ENCODE data around the gene SCGB1C2.
"Not testable (repeated sequence)": the region's sequence is repeated elsewhere in the genome, so short reads cannot be mapped to it uniquely, and the experiment has no call there.

The SCGB1C2 gene

DNA sequence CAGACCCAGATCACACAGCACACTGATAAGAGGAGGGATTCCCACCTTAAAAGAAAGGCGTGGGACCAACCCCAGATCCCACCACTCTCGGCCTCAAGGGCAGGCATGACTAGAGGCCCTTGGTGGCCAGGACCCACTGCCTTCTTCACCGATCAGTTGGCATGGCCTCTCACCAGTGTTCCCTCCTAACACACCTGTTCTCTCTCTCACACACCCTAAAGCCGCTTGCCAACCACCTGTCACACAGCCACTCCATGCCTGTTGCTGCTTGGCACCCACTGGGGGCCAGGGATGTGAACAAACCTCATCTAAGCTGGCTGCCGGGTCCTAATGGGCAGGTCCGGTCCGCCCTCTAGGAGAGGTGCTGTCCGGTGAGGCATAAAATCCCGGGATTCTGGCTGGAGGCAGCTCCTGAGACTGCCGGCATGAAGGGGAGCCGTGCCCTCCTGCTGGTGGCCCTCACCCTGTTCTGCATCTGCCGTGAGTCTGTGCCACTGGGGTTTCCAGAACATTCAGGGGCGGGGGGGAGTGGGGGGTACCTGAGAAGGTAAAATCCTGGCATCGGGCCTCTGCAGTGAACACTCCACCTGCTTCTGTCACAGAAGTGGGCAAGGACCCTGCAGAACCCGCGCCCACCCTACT, at the start of gene SCGB1C2:
TSS of gene SCGB1C2 (plus strand) at position 404 of the 642 bp plus-strand sequence. CDS start at position 426, 22 bp downstream.
- not testable (repeated sequence) for DNase-seq

GRCh38 chr17:113111-113510, 24.3 kb upstream of the SCGB1C2 start:
- DNase-seq: not testable (repeated sequence)

DNA sequence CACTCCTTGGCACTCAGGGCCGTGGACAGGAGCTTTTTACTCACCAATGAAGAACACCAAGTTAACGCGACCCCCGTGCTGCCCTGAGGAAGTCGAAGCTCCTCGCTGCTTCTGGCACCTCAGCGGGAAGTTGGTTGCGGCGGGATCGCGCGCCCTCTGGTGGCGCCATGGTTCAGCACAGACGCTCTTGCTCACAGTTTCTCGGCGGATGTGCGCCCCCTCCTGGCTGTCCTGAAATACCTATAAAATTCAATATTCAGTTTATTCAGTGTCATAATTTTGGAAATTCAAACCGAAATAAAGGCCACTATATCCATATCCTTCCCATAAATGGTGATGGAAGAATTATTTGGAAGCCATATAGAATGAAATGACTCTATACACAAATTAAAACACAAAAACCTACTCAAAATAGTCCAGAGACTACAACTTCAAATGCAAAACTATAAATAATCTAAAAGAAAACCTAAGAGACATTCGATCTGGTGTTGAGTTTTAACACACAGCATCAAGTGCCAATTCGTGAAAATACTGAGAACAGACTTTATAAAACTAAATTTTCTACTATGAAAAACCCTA, 18.9 kb upstream of the SCGB1C2 start:
- DNase-seq: not testable (repeated sequence)

DNA sequence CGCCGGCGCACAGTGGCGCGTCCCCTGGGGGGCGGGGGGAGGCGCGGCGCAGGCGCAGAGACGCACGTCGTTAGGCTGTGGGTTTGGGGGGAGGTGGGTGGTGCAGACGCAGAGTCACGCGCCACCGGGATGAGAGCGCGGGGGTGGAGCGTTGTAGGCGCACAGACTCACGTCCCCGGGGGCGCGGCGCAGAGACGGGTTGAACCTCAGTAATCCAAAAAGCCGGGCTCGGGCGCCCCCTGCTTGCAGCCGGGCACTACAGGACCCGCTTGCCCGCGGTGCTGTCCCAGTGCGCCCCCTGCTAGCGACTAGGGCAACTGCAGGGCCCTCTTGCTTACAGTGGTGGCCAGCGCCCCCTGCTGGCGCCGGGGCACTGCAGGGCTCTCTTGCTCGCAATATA, 3.4 kb upstream of the SCGB1C2 start:
- DNase-seq: not testable (repeated sequence)

DNA sequence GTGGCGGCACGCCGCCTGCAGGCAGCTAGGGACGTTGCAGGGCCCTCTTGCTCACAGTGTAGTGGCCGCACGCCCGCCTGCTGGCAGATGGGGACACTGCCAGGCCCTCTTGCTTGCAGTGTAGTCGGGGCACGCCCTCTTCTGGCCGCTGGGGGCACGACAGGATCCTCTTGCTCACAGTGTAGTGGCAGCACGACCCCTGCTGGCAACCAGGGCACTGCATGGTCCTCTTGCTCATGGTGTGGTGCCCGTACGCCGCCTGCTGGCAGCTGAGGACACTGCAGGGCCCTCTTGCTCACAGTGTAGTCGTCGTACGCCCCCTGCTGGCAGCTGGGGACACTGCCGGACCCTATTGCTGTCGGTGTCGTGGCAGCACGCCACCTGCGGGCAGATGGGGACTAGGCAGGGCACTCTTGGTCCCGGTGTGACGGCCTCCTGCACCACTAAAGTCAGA, 3.0 kb upstream of the SCGB1C2 start:
- DNase-seq: not testable (repeated sequence)

GRCh38 chr17:135022-135421, 2.3 kb upstream of the SCGB1C2 start:
- not testable (repeated sequence) for DNase-seq

DNA sequence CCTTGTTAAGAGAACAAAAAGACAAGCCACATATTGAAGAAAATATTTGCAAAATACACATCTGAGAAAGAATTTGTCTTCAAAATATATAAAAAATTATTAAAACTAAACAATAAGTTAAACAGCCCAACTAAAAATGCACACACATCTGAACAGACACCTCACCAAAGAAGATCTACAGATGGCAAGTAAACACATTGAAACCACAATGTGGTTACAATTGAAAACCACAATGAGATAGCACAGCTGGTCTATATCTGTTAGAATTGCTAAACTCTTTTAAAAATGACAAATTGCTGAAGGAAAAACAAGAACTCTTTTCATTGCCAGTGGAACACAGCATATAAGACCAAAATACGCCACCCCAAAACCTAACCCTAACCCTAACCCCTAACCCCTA, 1.5 kb upstream of the SCGB1C2 start:
- not testable (repeated sequence) for DNase-seq

DNA sequence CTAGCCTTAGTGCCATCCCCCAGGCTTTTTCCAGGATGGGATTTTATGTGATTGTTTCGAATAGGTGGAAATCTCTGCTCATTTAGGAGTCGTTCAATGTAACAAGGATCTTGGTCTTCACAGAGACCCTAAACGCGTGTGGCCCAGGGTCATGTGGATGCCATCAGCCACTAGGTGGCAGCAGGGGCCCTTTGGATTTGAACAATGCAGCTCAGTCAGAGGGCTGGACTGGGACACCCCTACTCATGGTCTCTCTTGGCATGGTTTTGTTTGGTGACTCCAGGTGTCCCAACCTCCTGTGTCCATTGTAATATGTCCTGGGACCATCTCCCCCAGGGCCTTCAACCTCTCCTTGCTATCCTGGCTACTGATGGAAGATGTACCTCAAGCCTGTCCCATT, 838 bp upstream of the SCGB1C2 start:
- DNase-seq: not testable (repeated sequence)

GRCh38 chr17:139401-140205, 2.2 kb downstream of the SCGB1C2 start:
- not testable (repeated sequence) for DNase-seq

GRCh38 chr17:142102-142661, 4.8 kb downstream of the SCGB1C2 start:
- DNase-seq: no peak

DNA sequence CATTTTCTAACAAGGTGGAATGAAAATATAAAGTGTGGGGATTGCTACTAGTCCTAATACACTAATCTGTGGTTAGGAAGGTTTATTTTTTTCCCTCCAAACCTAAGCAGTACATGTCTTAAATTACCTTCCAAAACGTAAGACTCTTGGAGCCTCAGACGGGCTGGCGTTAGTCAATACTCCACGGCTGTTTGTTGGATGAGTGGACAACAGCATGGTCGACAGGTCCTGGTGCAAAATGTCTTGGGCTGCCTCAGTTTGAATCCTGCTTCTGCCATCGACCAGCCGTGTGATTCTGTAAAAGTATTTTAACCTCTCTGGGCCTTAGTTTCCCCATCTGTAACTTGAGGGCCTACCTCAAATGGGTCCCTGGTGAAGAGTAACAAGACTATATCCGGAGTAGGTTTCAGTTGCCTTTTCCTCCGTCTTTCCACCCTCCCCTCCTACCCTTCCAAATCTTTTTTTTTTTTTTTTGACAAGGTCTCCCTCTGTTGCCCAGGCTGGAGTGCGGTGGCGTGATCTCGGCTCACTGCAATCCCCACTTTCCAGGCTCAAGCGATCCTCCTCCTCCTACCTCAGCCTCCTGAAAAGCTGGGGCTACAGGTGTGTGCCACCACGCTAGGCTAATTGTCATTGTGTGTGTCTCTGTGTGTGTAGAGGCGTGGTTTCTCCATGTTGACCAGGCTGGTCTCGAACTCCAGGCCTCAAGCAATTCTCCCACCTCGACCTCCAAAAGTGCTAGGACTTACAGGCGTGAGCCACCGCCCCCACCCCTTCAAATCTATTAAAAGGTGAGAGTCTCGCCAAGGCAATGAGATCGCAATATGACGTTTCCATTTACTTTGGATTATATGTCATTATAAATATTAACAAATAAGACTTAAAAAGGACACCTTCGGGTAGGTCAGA, 5.8 kb downstream of the SCGB1C2 start:
- DNase-seq: no peak

GRCh38 chr17:143785-144281, 6.5 kb downstream of the SCGB1C2 start:
- peak; percentile 80 for DNase-seq

DNA sequence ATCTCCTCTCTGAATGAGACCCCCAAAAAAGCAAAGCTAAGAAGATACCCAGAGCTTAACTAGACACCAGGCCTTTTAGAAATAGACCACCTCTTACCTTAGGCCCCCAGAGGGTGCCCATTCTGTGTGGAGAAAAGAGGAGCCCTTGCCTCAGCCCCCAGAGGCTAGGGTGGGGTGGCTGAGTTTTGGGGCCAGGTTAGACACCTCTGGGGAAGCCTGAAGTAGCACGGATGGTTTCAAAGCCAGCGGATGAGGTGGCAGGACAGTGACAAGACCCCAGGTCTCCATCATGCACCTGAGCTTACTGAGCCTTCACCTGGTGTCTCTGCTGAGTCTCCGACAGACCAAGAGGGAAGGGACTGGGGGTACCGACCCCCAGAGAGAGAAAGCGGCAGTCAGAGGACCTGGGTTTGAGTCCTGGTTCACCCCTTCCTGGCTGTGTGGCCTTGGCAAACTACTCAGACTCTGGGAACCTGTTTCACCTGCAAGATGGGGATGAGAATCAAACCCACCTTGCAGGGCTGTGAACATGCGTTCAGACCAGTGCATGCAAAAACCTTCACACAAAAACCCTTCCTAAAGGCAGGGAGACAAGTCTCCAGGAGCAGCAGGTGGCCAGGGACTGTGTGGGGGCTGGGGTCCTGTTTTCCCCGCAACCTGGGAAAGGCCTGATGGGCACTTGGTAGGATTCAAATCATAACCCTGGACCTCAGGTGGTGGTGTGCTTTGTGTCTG, 7.7 kb downstream of the SCGB1C2 start:
- DNase-seq: no peak

DNA sequence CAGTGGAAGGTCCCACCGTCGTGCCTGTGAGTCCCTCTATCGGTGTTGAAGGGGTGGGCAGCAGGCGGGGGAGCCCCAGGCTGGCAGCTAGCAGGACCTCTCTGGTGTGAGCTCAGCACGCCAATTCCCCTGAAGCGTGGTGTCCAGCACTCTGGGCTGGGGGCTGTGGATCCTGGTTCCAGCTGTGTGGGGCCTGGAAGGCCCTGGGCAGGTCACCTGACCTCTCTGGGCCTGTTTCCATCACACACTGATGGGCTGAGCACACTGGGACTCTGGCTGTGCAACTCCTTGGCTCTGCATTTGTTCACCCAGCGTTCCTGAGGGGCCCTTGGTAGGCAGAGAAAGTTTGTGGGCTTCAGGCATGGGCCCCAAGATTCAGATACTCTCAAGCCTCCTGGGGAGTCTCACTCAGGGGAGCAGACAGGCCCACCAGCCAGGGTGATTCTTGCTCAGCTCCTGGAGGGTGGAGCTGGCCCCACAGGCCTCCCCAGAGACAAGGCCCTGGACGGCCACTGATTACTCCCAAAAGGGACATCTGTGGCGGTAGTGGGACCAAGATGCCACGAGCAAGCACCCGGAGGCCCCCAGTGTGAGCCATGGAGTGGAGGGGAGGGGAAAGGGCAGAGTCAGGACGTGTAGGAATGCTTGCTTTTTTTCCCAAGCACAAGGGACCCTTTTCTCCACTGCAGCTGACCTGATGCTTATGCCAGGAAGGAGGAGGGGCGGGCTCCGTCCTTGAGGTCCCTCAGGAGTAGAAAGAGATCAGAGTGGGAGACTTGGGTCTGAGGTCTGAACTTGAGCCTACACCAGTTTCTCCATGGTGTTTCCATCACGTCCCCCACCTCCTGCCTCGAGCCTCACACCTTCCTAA, 8.5 kb downstream of the SCGB1C2 start:
- no peak for DNase-seq

- DNase-seq: no peak
Observed at GRCh38 chr17:146546-146945, 9.2 kb downstream of the SCGB1C2 start.

DNA sequence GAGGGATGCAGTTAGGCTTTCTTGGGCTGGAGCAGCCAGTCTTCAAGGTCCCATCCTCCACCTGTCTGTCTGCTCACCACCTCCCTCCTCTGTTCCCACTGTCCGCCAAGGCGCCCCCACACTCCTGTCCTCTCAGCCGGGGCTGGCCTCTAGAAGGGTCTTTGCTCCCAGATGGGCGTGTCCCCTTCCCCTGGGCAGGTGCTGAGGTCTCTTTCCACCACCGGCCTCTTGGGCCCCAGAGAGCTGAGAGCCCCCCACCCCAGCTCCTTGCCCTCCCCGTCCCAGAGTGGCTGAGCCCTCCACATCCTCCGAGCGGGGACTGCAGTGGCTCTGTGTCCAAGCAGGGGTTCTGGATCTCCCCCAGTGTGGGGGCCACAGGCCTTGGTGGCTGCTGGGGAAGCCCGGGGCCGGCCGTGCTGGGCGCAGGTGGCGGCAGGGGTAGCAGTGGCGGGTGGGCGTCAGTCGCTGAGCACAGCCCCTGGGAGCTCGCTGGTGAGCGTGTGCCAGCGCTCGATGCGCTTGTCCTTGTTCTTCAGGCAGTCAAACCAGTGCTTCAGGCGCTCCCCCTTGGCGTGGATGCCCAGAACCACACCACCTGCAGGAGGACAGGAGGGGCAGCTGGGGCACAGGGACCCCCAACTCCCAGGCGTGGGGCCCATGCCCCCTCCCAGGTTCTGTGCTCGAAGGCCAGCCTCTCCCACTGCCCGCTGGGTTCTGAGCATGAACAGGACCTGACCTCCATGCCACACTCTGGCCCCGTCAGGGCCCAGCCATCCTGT, 9.8 kb downstream of the SCGB1C2 start:
- no peak for DNase-seq

DNA sequence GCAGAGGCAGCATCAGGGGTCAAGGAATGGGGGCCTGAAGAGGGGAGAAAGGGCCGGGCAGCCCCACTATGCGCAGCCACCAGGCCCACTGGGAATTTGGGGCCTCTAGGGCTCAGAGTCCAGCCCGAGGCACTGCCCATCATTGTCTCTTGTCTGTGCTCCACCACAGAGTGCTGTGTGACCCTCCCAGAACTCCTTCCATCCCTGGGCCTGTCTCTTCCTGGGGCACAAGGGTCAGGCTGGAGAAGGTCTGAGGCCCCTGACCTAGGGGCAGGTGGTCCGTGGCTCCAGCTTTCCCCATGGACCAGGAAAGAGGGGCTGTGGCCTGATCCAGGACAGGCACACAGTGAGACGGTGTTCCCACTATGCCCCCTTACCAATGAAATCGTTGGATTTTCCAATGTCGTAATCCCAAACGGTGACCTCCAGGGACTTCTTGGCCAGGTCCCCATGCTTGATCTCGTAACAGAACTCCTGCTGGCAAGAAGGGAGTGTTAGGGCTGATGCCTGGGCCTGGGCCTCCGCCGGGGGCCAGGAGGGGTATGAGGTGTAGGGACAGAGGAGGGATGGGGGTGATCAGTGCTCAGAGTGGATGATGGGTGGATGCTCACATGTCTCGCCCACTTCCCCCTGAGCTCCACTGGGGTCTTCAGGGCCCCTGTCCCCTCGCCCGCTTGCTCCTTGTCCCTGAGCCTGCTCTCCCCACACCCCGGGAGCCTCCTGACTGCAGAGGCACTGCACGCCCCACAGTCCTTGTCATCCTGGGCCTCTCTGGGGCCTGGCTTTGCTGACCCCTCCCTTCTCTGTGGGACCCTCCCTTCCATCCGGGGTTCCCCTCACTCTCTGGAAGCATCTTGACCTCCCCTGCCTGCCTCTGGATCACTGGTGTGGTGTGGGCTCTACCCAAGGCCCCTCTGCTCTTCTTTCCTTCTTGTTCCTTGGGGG, 10.7 kb downstream of the SCGB1C2 start:
- no peak for DNase-seq

DNA sequence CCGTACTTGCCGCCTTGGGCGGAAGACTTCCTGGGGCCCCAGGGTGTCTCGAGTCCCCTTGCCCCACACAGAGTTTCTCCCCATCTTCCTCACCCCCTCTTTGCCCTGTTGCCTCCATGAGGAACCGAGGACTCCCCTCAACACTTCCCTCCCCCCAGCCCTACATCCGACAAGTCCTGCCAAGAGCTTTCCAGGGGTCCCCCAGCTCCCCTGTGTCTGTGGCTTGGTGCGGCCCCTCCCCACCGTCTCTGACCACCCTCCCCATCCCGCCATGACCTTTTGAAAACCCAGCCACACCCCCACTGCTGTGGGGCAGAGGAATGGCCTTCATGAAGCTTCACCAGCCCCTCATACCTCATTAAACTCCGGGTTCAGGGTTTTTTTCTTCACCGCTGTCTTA, 11.4 kb downstream of the SCGB1C2 start:
- no peak for DNase-seq

Measured in DMS53 (cell line).